Right lobe of liver (tissue), 6 donors: Measurements from ENCODE around the gene SETBP1. TPM values are rescaled to one million over a fixed set of nuclear protein-coding genes. Genes with fewer than 3 reads are reported as not detected.

Experiments used
- ATAC-seq, 4 donors: fragments of 200-7000 bp; cut with Tn5 transposase; one replicate each; pipeline ENCODE4 v1.9.1; 2020; ENCODE audit warnings: mild to moderate bottlenecking in 4 of 4, moderate library complexity in 4 of 4
- DNase-seq, 3 donors: peaks; one replicate each; pipeline ENCODE4 v3.0.0-alpha.2; 2020
- H3K27ac ChIP-seq, 3 donors: fragments of 200-600 bp; one replicate each; pipeline ENCODE4 v1.8.0; 2022
- H3K27me3 ChIP-seq, 2 donors: fragments of 200-600 bp; one replicate each; pipeline ENCODE4 v1.8.0; 2022
- H3K36me3 ChIP-seq, 4 donors: fragments of 200-600 bp; sonication (generic) in 1 of 4; one replicate each; pipeline versions ENCODE4 v1.5.1 to v1.8.0; 2017 to 2022; ENCODE audit warnings: control low read depth in 1 of 4
- H3K4me1 ChIP-seq, 4 donors: fragments of 200-600 bp; sonication (generic) in 1 of 4; one replicate each; pipeline versions ENCODE4 v1.5.1 to v1.8.0; 2017 to 2022; ENCODE audit warnings: control low read depth in 1 of 4
- H3K4me3 ChIP-seq, 3 donors: fragments of 200-600 bp; one replicate each; pipeline ENCODE4 v1.8.0; 2022
- H3K9me3 ChIP-seq, 4 donors: fragments of 200-600 bp; sonication (generic) in 1 of 4; one replicate each; pipeline versions ENCODE4 v1.5.1 to v1.8.0; 2017 to 2022; ENCODE audit warnings: control low read depth in 1 of 4
- POLR2A ChIP-seq: fragments of 450-650 bp; IDR thresholded peaks from one replicate; pipeline ENCODE4 v1.6.1; 2017; ENCODE audit warnings: antibody characterized with exemption, mild to moderate bottlenecking
- WGBS: methylation state at CpG from one replicate; pipeline ENCODE4 v1.1.6; 2018; ENCODE audit warnings: low coverage, low lambda C conversion rate; ENCODE audit not compliant: insufficient coverage; ENCODE audit errors: missing lambda C conversion rate; 5-methylcytosine and 5-hydroxymethylcytosine counted together
- intact Hi-C, 2 donors: fragments of 100-400 bp; cut with DNase I; formaldehyde crosslinking; loops; one replicate each; pipeline versions ENCODE4 v1.11.2 to v1.14.1; 2022
- total RNA-seq, 6 experiments: library from RNA; depleted of rRNA in 2 of 6; stranded (reverse); fragments of >200 nt in 2 of 6; fragmentation: NEBNext Ultra II Directional in 3 of 6; extraction: Animal tissue kit (Norgen Biotek cat#: 25700) in 3 of 6; gene quantifications; one replicate each; pipeline versions ENCODE4 v1.1.0 to v1.2.4, GENCODE V29; 2016 to 2023
- TF ChIP-seq, protein P1 (sequence below), 4 donors: fragments of 200-600 bp in 3 of 4; fragments of 450-650 bp in 1 of 4; IDR thresholded peaks; one replicate each; pipeline versions ENCODE4 v1.5.1 to v1.8.0; 2016 to 2022; ENCODE audit warnings: antibody characterized with exemption in 4 of 4, mild to moderate bottlenecking in 2 of 4
- donor health status: DM: no; HTN: yes; CAD: no.
- donor health status: DM: no; HTN: no; CAD: no.
- donor health status: DM: no; HTN: no; CAD: no.
- donor health status: DM: no; HTN: yes; CAD: no.
- donor health status: DM: no; HTN: yes; CAD: no.

The SETBP1 gene
- total RNA-seq, 6 experiments from 2014 or later, result 14.3 to 29.1 (median 16.6) TPM

DNA sequence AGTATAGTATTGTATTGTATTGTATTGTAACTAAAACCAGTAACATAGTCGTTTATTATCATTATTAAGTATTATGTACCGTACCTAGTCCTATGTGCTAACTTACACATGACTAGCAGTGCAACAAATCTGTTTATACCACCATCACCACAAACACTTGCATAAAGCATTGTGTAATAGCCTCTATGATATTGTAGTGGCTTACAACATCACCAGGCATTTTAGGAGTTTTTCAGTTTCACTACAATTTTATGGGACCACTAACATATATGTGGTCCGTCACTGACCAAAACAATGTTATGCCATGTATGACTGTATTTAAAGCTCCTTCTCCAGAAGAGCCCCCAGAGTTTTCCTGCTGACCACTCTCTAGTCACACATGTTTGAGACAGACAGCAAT is 306.2 kb downstream of the SETBP1 start:
- H3K36me3 ChIP-seq, result no peaks in the 10 kb centered on the region
- no peak for ATAC-seq
- no peaks in the 10 kb centered on the region for H3K4me1 ChIP-seq
- no peak overlapping the region for H3K27ac ChIP-seq
- no peak for DNase-seq
- intact Hi-C loops, result no loop called here
- H3K4me3 ChIP-seq, result no peak overlapping the region
- H3K9me3 ChIP-seq, result peaks cover 0 to 3% (median 0%) of the 10 kb centered on the region in 4 donors
- no peaks in the 10 kb centered on the region for H3K27me3 ChIP-seq
- TF ChIP-seq, protein P1, sequence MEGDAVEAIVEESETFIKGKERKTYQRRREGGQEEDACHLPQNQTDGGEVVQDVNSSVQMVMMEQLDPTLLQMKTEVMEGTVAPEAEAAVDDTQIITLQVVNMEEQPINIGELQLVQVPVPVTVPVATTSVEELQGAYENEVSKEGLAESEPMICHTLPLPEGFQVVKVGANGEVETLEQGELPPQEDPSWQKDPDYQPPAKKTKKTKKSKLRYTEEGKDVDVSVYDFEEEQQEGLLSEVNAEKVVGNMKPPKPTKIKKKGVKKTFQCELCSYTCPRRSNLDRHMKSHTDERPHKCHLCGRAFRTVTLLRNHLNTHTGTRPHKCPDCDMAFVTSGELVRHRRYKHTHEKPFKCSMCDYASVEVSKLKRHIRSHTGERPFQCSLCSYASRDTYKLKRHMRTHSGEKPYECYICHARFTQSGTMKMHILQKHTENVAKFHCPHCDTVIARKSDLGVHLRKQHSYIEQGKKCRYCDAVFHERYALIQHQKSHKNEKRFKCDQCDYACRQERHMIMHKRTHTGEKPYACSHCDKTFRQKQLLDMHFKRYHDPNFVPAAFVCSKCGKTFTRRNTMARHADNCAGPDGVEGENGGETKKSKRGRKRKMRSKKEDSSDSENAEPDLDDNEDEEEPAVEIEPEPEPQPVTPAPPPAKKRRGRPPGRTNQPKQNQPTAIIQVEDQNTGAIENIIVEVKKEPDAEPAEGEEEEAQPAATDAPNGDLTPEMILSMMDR (IDR thresholded peaks at IDR 0.05), result no peak
- no peak for TF ChIP-seq POLR2A
- 82% methylated on average over 2 of the region's 3 CpGs for WGBS

DNA sequence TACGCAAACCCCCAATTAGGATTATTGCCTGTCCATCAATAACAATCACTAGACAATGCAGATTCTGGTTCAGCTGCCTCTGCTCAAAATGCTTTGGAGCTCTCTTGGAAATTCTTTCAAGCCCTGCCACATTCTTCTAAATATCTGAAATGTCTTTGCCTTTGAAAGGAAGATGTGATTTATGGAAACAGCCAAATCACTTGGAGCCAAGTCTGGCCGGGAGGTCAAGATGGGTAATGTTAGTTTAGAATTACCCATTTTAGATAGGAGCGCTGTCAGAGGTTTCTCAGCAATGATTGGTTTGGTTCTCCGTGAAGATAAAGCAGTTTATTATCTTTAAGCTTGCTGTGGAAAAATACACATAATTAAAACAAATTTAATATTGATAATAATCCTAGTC is 306.7 kb downstream of the SETBP1 start:
- Histone ChIP-seq H3K27me3 (no peaks in the 10 kb centered on the region), H3K4me1 (no peaks in the 10 kb centered on the region), H3K36me3 (no peaks in the 10 kb centered on the region), H3K27ac (no peak overlapping the region), H3K4me3 (no peak overlapping the region), H3K9me3 (peaks cover 0 to 3% (median 0%) of the 10 kb centered on the region in 4 donors)
- 82% methylated on average over 4 of the region's 4 CpGs for WGBS
- no peak for ATAC-seq
- TF ChIP-seq, protein P1 (IDR thresholded peaks at IDR 0.05), result no peak
- TF ChIP-seq POLR2A, result no peak
- no peak for DNase-seq
- intact Hi-C loops, result no loop called here

DNA sequence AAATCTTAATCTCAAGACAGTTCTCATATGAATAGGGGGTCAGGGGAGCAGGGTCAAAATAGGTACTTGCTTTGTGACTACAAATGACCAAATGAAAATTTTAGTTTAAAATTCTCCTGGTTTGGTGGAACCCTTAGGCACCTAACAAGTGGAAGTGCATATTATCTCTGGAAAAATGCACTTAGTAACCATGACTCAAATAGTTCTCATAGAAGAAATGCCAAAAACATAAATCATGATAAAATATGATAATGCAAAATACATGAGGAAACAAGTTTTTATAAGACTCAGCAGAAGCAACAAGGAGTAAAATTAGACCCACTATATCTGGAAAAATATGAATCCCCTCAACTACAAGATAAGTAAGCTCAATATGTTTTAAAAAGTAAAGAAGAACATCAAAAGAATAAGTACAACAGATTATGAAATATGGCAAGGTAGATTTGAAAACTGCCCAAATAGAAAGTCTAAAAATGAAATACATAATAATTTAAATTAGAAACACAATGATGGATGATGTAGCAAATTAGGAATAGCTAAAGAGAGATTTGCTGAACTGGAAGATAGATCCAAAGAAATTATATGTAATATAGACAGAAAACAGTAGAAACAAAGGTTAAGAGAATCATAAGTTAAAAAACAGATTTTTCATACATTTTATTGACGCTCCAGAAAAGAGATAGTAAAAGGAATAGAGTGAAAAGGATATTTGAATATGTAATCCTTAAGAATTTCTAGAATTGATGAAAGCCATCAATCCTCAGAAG is 308.3 kb downstream of the SETBP1 start:
- ATAC-seq (no peak), DNase-seq (no peak)
- Histone ChIP-seq H3K4me3 (no peak overlapping the region), H3K27ac (no peak overlapping the region), H3K4me1 (no peaks in the 10 kb centered on the region), H3K36me3 (no peaks in the 10 kb centered on the region), H3K27me3 (no peaks in the 10 kb centered on the region), H3K9me3 (peaks cover 0 to 3% (median 0%) of the 10 kb centered on the region in 4 donors)
- intact Hi-C loops, result no loop called here
- WGBS, result 88% methylated on average over 1 of the region's 1 CpG
- TF ChIP-seq POLR2A, result no peak
- TF ChIP-seq, protein P1 (IDR thresholded peaks at IDR 0.05), result no peak

DNA sequence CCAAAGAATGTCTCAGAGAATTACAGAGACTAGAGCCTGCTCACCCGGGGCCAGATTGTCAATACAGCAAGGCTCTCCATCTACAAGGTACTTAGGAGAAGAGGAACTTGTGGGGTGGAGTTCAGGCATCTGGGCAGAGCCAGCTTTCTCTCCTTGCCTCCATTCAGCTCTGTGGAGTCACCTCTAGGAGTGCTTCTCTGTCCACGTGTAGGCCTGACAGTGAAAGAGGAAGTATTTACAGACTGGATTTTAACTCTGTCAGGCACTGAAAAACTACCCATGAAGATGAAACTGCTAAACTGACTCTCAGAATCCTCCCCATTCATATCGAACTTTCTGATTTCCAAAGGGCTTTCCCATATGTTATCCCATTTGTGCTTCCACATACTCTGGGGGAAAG is 315.6 kb downstream of the SETBP1 start:
- intact Hi-C loops, result no loop called here

More for the DNA sequence above, 315.6 kb downstream of the SETBP1 start:
- no peak for DNase-seq
- WGBS, result 58% methylated on average over 2 of the region's 3 CpGs
- H3K4me1 ChIP-seq, result no peaks in the 10 kb centered on the region
- no peaks in the 10 kb centered on the region for H3K36me3 ChIP-seq
- H3K4me3 ChIP-seq, result no peak overlapping the region
- no peaks in the 10 kb centered on the region for H3K9me3 ChIP-seq
- no peaks in the 10 kb centered on the region for H3K27me3 ChIP-seq
- TF ChIP-seq POLR2A, result no peak
- TF ChIP-seq, protein P1 (IDR thresholded peaks at IDR 0.05), result no peak
- no peak for ATAC-seq
- H3K27ac ChIP-seq, result no peak overlapping the region
